GM12872 (cell line): ENCODE results near the gene OR10Z1.

Source experiments
- TF ChIP-seq, protein P1 (sequence below): IDR thresholded peaks from 3 replicates; pipeline ENCODE4 v1.5.1; 2011; ENCODE audit warnings: low read depth, mild to moderate bottlenecking, low read length, moderate library complexity; ENCODE audit not compliant: insufficient read depth

OR10Z1 gene

DNA sequence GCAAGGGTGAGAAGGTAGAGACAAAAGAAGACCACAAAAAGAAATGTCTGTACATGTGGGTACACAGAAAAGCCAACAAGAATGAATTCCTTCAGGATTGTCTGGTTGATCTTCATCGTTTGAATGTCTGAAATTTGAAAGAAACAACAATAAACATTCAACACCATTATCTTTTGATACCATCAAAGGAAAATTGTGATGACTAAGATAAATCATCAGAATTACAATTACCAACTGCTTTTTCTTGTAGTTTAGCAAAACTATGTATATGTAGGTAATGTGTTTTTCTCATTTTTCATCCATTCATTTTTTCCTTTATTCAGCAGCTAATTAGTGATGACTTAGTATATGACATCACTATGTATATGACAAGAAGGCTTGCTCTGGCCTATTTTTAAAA lies 25.3 kb upstream of the OR10Z1 start, which contains the start of gene OR10X1:
TSS of gene OR10X1 (minus strand) at position 167 of the 400 bp plus-strand sequence. CDS start at position 167, 0 bp downstream.
- TF ChIP-seq, protein P1, sequence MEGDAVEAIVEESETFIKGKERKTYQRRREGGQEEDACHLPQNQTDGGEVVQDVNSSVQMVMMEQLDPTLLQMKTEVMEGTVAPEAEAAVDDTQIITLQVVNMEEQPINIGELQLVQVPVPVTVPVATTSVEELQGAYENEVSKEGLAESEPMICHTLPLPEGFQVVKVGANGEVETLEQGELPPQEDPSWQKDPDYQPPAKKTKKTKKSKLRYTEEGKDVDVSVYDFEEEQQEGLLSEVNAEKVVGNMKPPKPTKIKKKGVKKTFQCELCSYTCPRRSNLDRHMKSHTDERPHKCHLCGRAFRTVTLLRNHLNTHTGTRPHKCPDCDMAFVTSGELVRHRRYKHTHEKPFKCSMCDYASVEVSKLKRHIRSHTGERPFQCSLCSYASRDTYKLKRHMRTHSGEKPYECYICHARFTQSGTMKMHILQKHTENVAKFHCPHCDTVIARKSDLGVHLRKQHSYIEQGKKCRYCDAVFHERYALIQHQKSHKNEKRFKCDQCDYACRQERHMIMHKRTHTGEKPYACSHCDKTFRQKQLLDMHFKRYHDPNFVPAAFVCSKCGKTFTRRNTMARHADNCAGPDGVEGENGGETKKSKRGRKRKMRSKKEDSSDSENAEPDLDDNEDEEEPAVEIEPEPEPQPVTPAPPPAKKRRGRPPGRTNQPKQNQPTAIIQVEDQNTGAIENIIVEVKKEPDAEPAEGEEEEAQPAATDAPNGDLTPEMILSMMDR, result no peak

DNA sequence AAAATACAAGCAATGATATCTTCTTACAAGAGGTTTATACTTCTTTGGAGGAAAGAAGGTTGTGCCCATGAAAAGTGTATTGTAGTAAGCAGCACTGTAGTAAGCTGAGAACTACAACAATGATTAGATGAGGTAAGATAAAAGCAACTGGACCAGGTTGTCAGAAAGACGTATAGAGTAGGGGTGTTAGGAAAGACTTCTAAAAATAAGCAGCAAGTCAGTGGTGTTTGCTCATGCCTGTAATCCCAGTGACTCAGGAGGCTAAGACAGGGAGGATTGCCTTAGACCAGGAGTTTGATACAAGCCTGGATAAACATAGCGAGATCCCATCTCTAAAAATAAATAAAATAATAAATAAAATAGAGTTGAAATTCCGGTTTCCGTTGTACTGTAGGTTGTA lies 21.1 kb upstream of the OR10Z1 start:
- TF ChIP-seq, protein P1, result no peak

DNA sequence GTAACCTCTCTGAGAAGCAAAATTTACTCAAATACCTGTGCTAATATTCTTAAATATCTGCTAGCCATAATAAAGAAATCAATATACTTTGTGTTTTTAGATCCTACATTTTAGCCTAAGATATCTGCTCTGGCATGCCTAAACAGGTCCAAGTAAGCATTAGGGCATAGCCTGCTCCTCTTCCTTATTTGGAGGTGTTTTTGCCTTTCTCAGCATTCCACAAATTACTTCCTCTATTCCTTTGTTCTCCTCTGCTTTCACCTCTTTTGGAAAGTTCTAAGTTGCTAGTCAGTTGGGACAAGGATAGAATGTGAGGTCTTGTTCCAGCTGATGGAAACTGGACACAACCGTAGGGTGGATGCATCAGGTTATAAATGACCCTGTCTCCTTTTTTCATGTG lies 18.1 kb upstream of the OR10Z1 start:
- TF ChIP-seq, protein P1, result no peak

- TF ChIP-seq, protein P1, result no peak
These were observed 4.3 kb upstream of the OR10Z1 start for GRCh38 chr1:158600735-158601134.

DNA sequence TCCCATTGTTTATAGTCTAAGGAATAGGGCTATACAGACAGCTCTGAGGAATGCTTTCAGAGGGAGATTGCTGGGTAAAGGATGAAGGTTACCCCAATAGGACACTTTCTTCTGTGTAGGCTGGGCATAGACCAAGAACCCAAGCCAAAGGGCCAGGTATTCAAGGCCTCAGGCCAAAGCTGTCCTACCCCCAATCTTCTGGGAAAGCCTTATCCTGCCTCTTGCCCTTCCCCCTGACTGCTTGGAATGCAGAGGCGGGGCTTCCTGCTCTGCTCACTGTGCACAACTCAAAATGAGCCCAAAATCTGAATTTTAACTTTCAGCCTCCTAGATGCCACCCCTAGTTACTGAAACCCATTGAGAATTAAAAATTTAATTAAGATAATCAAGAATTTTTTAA lies 2.2 kb downstream of the OR10Z1 start:
- TF ChIP-seq, protein P1, result no peak

GRCh38 chr1:158611916-158612315 lies 6.8 kb downstream of the OR10Z1 start:
- TF ChIP-seq, protein P1, result no peak

DNA sequence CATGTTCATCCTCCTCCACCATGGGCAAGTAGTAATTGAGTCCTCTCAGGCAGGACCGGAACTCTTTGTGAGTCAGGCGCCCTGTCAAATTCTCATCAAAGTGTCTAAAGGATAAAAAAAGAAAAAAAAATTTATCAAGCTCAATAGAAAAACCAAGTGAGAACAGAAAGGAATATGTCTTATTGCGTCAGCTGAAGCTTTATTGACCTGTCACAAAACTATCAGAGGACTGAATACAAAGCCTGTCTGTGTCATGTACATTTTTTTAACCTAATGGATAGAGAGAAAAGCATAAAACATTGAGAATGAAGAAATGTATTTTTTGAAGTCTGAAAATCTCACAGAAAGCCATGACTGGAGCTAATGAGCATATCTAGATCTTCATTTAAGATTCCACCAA lies 8.7 kb downstream of the OR10Z1 start:
- TF ChIP-seq, protein P1, result no peak

DNA sequence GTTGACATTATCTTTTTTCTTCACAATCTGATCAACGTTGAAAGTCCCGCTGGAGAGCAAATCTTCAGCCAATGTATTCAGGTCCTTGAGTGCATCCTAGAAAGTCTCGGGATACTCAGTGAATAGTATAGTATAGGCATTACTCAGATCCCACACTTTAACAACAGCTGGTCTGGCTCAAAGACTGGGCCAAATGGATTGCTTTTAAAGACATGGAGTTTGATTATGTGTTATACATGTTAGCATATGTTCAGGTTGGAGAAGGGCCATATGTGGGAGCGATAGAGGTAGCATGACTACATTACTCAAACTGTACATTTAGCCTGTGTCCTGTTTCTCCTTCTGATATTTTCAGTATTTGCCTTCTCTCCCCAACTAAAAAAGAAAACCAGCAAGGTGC lies 33.1 kb downstream of the OR10Z1 start:
- TF ChIP-seq, protein P1, result no peak
